GM21390 (cell line): ENCODE data around the gene CSRP3.

Experiments used
- ATAC-seq: cut with Tn5 transposase; IDR thresholded peaks from one replicate; pipeline ENCODE4 v1.9.1; 2021; ENCODE audit not compliant: unreplicated experiment

CSRP3 gene

GRCh38 chr11:19226378-19227195 is 24.8 kb upstream of the CSRP3 start:
- no peak for ATAC-seq

DNA sequence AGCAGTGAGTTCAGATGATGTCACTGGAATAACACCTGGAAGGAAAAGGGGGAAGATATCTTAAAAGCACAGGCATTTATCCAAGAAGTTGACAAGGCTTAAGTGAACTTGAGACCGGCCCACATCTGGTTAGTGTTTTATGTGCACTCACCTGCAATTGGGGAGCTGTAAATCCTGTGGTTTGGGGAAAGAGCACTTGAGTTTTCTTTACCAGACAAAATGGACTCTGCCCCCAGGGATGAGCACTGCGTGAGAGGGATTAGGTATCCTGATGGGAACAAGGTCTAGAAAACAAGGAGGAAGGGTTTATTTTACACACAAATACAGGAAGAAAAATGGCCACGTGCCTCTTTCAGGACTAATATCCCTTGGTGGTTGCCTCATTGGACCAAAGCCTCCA is 23.8 kb upstream of the CSRP3 start:
- ATAC-seq = no peak

DNA sequence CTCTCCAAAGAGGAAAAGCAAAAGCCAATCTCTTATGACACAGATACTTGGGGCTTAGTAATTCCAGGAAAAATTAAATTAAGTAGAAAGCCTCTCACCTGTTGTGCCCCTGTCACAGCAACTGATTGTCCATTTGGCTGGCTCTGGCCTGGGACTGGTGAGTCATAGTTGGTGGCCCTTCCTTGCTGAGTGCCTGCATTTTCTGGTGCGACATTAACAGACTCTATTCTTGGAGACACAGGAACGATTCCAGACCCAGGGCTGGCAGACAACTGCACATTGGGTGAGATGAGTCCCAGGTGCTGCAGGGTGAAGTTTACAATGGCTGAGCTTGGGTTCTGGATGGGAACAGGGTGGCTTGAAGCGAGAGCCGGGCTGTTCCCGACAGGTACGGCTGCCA is 23.3 kb upstream of the CSRP3 start:
- ATAC-seq = no peak

DNA sequence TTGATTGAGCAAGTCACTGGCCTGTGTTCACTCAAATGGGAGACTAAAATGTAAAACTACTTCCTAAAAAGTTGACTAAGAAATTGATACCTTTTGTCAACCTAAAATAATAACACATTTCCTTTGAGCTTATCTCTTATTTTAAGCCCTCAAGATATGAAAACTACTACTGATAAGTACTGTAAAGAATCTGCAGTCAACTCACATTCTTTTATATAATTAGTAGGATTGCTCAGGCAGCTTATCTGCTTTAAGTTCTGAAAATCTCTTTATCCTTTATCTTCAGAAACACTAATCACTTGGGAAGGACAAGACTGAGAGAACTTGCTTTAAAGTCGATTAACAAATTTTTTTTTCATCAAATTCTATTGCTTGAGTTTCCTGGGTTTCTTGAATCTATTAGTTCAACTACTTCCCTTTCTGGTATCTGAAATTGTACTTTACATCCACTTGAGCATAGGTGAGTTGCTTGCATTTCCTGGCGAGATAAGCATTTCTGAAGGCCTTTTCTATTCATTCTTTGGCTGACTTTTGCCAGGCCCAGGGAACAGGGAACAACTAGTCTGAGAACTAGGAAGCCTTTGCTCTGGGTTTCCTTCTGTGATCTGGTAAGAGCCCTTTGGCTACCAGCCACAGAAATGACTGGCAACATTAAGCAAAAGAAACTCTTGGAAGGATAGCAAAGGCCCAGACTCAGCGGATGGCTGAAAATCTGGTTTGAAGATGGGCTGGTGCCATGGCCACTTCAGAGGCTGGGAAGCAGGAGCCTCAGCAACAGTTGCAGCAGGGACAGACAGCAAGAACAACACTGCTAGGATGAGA is 19.3 kb upstream of the CSRP3 start:
- ATAC-seq = no peak

- no peak for ATAC-seq
Observed at GRCh38 chr11:19218786-19219460, 17.1 kb upstream of the CSRP3 start.

DNA sequence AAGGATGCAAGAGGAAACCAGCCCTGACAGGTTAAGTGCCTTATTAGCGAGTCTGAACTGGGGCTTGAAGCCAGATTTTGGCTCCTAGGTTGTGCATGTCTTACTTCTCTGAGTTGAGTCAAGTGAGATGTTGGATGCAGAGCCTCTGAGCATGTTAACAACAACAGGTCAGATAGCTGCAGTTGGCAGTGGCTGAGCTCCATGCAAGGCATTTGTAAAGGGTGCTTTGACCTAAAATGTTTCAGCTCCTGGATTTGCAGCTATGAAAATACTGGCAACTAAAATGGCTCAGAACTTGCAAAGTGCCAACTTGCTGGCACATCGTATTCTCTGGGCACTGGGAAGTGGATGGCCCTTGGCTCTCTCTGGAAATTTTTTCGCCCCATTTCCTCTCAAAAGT is 16.4 kb upstream of the CSRP3 start:
- no peak for ATAC-seq

GRCh38 chr11:19216709-19217374 is 15.1 kb upstream of the CSRP3 start:
- no peak for ATAC-seq

DNA sequence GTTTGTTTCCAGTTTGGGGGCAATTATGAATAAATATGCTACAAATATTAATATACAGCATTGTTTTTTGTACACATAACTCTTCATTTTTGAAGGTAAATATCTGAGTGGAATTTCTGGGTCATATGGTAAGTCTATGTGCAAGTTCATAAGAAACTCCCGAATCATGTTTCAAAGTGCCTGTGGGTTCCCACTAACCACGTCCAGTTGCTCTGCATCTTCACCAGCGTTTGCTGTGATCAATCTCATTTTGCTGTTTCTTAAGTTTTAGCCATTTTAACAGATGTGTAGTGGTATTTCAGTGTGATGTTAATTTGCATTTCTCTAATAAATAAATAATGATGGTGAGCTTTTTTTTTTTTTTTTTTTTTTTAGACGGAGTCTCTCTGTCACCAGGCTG is 14.2 kb upstream of the CSRP3 start:
- no peak for ATAC-seq

GRCh38 chr11:19209617-19210370 is 8.0 kb upstream of the CSRP3 start:
- no peak for ATAC-seq

DNA sequence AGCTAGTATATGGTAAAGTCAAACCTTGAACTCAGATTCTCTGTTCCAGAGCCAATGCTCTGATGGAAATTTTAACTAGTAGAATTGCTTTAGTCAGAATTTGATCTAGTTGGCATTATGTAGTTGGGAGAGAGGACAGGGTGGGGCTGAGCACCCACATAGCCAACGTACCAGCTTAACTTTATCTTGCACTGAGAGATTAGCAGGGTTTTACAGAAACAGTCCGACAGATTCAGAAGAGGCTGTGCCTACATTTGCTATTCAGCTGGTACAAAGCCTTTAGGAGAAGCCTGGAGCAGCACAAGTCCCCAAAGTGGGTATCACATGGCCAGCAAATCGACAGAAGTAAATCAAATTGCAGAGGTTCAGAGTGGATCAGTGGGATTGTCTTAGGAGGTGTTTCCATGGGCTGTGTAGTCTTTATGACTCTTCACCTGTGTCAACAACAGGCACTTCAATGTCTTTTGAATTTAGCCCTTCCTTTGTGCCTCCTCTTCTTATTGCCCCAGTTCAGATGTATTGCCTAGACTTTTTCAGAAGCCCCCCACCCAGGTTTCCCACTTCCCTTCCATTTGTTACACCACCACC is 7.3 kb upstream of the CSRP3 start:
- no peak for ATAC-seq

DNA sequence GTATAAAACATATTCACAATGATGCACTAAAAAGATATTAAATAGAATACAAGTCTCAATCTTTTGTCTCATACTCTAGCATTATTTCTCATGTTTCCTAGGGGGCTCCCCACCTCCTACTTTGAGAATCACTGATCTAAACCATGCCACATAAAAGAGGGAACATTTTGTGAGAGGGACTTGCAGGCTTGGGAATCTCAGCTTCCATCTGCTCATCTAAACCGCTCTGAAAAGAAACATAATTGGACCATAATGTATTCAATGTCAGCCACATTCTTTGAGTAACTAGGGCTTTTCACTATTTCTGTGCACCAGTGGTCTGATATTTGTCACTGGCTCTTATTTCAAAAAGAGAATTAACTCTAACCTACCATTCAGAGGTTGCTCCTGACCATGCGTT is 6.4 kb upstream of the CSRP3 start:
- ATAC-seq = no peak

DNA sequence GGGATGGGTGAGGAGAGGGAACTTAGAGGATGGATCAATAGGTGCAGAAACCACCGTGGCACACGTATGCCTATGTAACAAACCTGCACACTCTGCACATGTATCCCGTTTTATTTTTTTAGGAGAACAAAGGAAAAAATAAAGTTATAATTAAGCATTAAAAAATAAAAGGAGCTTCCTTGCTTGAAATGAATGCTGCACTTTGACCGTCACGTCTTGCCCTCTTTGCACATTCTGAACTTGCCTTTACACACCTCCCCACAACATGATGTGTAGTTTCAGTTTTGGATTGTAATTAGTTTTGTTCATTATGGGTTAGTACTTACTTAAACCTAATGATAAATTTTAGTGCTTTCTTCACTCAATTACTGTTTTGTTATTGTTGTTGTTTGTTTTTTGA is 3.1 kb upstream of the CSRP3 start:
- no peak for ATAC-seq

DNA sequence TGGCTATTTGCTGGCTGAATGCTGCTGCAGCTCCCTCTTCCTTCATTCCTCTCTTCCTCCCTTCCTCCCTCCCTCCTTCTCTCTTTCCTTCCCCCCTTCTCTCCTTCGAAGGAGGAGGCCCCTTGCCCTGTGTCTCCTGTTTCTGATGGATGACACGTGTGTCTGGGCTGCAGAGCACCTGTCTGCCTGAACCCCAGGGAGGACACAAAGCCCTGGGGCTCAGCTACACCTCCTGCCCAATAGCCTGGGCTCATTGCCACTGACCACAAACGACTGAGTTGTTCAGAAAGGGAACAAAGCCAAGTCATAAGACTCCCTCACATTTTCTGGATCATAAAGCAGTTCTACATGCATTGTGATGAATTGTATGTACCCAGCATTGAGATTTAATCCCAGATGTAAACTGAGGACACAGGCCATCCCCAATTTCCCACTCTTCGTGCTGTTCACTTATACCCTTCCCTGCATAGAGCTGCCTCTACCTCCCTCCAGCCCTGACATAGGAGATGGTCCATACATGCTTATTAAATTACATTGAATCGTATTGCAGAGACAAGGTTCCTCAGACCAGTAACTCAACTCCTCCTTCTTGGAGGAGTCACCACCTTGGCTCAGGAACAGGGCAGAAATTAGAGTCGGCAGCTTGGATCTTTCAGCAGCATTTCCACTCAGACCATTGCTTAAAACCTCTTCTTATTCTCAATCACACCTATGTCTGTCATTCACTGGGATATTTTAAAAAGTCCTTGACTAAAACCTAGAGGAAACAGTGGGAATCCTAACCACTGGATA is 1.2 kb downstream of the CSRP3 start:
- ATAC-seq = no peak

- ATAC-seq = no peak
Observed at GRCh38 chr11:19199771-19200170, 2.0 kb downstream of the CSRP3 start.

DNA sequence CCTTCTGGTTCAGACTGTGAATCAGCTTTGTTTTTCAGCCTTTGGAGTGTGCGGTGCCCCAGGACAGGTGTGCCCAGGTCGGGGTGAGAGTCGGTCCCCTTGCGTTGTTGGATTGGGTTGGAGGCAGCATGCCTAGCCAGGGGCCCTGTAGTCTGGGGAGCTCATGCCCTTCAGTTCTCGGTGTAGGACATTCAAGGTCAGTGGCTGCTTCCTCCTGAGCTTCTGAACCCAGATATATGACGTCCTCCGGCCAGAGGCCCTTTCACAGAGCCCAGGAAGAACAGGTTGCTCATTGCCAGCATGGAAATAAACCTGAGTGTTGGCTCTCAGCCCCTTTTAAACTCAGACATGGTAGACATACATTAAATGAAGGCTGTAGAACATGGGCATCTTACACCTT is 2.7 kb downstream of the CSRP3 start:
- no peak for ATAC-seq

DNA sequence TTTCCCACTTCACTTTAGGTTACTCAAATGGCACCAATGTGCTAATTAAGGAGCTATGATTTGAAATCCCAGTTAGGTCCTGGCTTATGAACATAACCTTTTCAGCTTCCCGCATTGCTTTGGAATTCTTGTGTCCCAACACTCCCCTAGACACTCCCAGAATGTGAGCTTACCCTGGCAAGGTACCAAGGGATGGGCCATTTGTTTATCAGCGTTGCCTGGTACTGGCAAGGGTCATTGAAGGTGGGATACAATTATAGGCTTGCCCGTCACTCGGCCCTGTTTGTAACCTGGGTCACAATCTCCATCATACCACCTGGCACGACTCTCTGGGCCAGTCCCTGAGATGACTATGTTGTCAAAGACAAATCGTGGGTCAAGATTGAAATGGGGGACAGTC is 5.4 kb downstream of the CSRP3 start:
- no peak for ATAC-seq

- no peak for ATAC-seq
Observed at GRCh38 chr11:19194620-19195308, 7.0 kb downstream of the CSRP3 start.

DNA sequence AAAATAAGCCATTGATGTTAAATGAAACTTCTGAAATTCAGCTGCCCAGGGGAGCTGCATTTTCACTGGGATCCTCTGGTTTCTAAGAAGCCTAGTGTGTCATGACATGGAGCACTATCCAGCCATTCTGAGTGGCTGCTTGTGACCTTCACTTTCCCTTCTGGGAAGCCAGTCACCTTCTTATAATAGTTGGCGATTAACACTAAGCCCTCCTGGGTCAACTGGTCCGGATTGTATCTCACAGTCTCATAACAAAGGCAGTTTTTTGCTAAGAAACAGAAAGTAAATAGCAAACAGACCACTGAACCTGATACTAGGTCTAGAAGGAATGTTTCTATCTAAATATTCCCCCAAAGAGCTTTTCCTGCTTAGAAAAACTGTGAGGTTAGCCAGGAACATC is 7.9 kb downstream of the CSRP3 start:
- no peak for ATAC-seq
